ENCODE data around the gene ABHD8. TPM values are rescaled to one million over a fixed set of nuclear protein-coding genes. Genes with fewer than 3 reads are reported as not detected.

The ABHD8 gene
- total and polyA plus RNA-seq, 2 experiments from 2014 or later: 8.7 to 19.1 TPM

- TF ChIP-seq EZH2 (IDR thresholded peaks at IDR 0.05; ENCODE audit: insufficient read depth, poor library complexity, severe bottlenecking): no peak
- no peak overlapping the region for H3K9ac ChIP-seq
- H3K27me3 ChIP-seq (replicated peaks; ENCODE audit: insufficient read depth): no peaks in the 10 kb centered on the region; the same call in 1 of the 2 replicates
- no peaks in the 10 kb centered on the region for H4K20me1 ChIP-seq (ENCODE audit: insufficient read depth)
- no peaks in the 10 kb centered on the region for H3K36me3 ChIP-seq (ENCODE audit: low read depth)
- 21 to 25% methylated on average over 2 of the region's 2 CpGs for WGBS, 2 experiments (ENCODE audit: low coverage in 1 of 2, low lambda C conversion rate in 2 of 2, missing lambda C conversion rate in 2 of 2)
- H3K4me2 ChIP-seq (ENCODE audit: unreplicated experiment): no peak overlapping the region
- no peak overlapping the region for H3K4me3 ChIP-seq
- no peaks in the 10 kb centered on the region for H3F3A ChIP-seq (ENCODE audit: insufficient read depth)
- no peak for DNase-seq
- no peaks in the 10 kb centered on the region for H3K4me1 ChIP-seq (ENCODE audit: insufficient read depth)
- no peak overlapping the region for H3K27ac ChIP-seq
- in situ Hi-C loops (cut with MboI): loop anchor here (5.0 kb wide), 1 partner anchor 34 kb away; no protein-coding TSS in a partner anchor
- H2AFZ ChIP-seq: no peak overlapping the region
- H3K79me2 ChIP-seq (ENCODE audit: insufficient read depth): no peaks in the 10 kb centered on the region
- no peaks in the 10 kb centered on the region for H3K9me2 ChIP-seq (ENCODE audit: insufficient read depth)
- H3K9me3 ChIP-seq (ENCODE audit: low read depth): no peaks in the 10 kb centered on the region
Measured at GRCh38 chr19:17347877-17348276, 44.7 kb upstream of the ABHD8 start.

GRCh38 chr19:17347361-17347760 lies 44.1 kb upstream of the ABHD8 start:
- no peaks in the 10 kb centered on the region for H3K79me2 ChIP-seq (ENCODE audit: insufficient read depth)
- WGBS, 2 experiments (ENCODE audit: low coverage in 1 of 2, low lambda C conversion rate in 2 of 2, missing lambda C conversion rate in 2 of 2): 11 to 25% methylated on average over 5 to 6 of the region's 6 CpGs
- H3K9ac ChIP-seq: no peak overlapping the region
- H3F3A ChIP-seq (ENCODE audit: insufficient read depth): no peaks in the 10 kb centered on the region
- TF ChIP-seq EZH2phosphoT487 (IDR thresholded peaks at IDR 0.05; ENCODE audit: insufficient read depth, low read depth): no peak
- TF ChIP-seq EZH2 (IDR thresholded peaks at IDR 0.05; ENCODE audit: insufficient read depth, poor library complexity, severe bottlenecking): no peak
- no peaks in the 10 kb centered on the region for H3K4me1 ChIP-seq (ENCODE audit: insufficient read depth)
- H3K27ac ChIP-seq: no peak overlapping the region
- no peak overlapping the region for H2AFZ ChIP-seq
- H3K36me3 ChIP-seq (ENCODE audit: low read depth): no peaks in the 10 kb centered on the region
- in situ Hi-C loops (cut with MboI): loop anchor here (5.0 kb wide), 1 partner anchor 35 kb away; no protein-coding TSS in a partner anchor
- H3K4me3 ChIP-seq: no peak overlapping the region
- peak; percentile 38 for DNase-seq
- H3K27me3 ChIP-seq (replicated peaks; ENCODE audit: insufficient read depth): no peaks in the 10 kb centered on the region; the same call in 1 of the 2 replicates
- H3K4me2 ChIP-seq (ENCODE audit: unreplicated experiment): no peak overlapping the region
- no peaks in the 10 kb centered on the region for H4K20me1 ChIP-seq (ENCODE audit: insufficient read depth)
- H3K9me3 ChIP-seq (ENCODE audit: low read depth): no peaks in the 10 kb centered on the region
- no peaks in the 10 kb centered on the region for H3K9me2 ChIP-seq (ENCODE audit: insufficient read depth)

GRCh38 chr19:17346109-17346671 lies 43.0 kb upstream of the ABHD8 start:
- Histone ChIP-seq H3K4me1 (ENCODE audit: insufficient read depth) (no peaks in the 10 kb centered on the region), H3K27me3 (replicated peaks; ENCODE audit: insufficient read depth) (no peaks in the 10 kb centered on the region; the same call in 1 of the 2 replicates), H2AFZ (peak overlapping the region; percentile 16; the same call in 1 of the 2 replicates), H3K9ac (no peak overlapping the region), H3K4me2 (ENCODE audit: unreplicated experiment) (no peak overlapping the region), H3K9me3 (ENCODE audit: low read depth) (no peaks in the 10 kb centered on the region), H3K27ac (no peak overlapping the region), H3F3A (ENCODE audit: insufficient read depth) (no peaks in the 10 kb centered on the region), H3K79me2 (ENCODE audit: insufficient read depth) (no peaks in the 10 kb centered on the region), H4K20me1 (ENCODE audit: insufficient read depth) (no peaks in the 10 kb centered on the region), H3K4me3 (no peak overlapping the region), H3K9me2 (ENCODE audit: insufficient read depth) (no peaks in the 10 kb centered on the region), H3K36me3 (ENCODE audit: low read depth) (no peaks in the 10 kb centered on the region)
- DNase-seq: peak; percentile 69
- in situ Hi-C loops (cut with MboI): loop anchor here (5.0 kb wide), 1 partner anchor 36 kb away; no protein-coding TSS in a partner anchor
- WGBS, 2 experiments (ENCODE audit: low coverage in 1 of 2, low lambda C conversion rate in 2 of 2, missing lambda C conversion rate in 2 of 2): 15 to 17% methylated on average over 24 of the region's 24 CpGs
- no peak for TF ChIP-seq EZH2phosphoT487 (IDR thresholded peaks at IDR 0.05; ENCODE audit: insufficient read depth, low read depth)
- TF ChIP-seq EZH2 (IDR thresholded peaks at IDR 0.05; ENCODE audit: insufficient read depth, poor library complexity, severe bottlenecking): no peak

GRCh38 chr19:17341845-17342244 lies 38.6 kb upstream of the ABHD8 start:
- DNase-seq: no peak
- no peak overlapping the region for H3K4me3 ChIP-seq
- H3K4me1 ChIP-seq (ENCODE audit: insufficient read depth): no peaks in the 10 kb centered on the region
- H3K79me2 ChIP-seq (ENCODE audit: insufficient read depth): no peaks in the 10 kb centered on the region
- peaks cover 2% of the 10 kb centered on the region; the same call in 1 of the 2 replicates for H3F3A ChIP-seq (ENCODE audit: insufficient read depth)
- H3K27ac ChIP-seq: no peak overlapping the region
- no peak overlapping the region for H2AFZ ChIP-seq
- WGBS, 2 experiments (ENCODE audit: low coverage in 1 of 2, low lambda C conversion rate in 2 of 2, missing lambda C conversion rate in 2 of 2): 98 to 99% methylated on average over 6 to 7 of the region's 7 CpGs
- no peaks in the 10 kb centered on the region for H3K9me3 ChIP-seq (ENCODE audit: low read depth)
- no peak overlapping the region for H3K9ac ChIP-seq
- no peaks in the 10 kb centered on the region for H4K20me1 ChIP-seq (ENCODE audit: insufficient read depth)
- H3K36me3 ChIP-seq (ENCODE audit: low read depth): no peaks in the 10 kb centered on the region
- in situ Hi-C loops (cut with MboI): no loop called here
- TF ChIP-seq EZH2phosphoT487 (IDR thresholded peaks at IDR 0.05; ENCODE audit: insufficient read depth, low read depth) (no peak), EZH2 (IDR thresholded peaks at IDR 0.05; ENCODE audit: insufficient read depth, poor library complexity, severe bottlenecking) (no peak)
- no peaks in the 10 kb centered on the region for H3K9me2 ChIP-seq (ENCODE audit: insufficient read depth)
- H3K27me3 ChIP-seq (replicated peaks; ENCODE audit: insufficient read depth): no peaks in the 10 kb centered on the region
- no peak overlapping the region for H3K4me2 ChIP-seq (ENCODE audit: unreplicated experiment)

Measured in GM23248 (cell line).